Measurements from ENCODE around the gene KDM4B. TPM values are rescaled to one million over a fixed set of nuclear protein-coding genes. Genes with fewer than 3 reads are reported as not detected.
"Not testable (repeated sequence)": the region's sequence is repeated elsewhere in the genome, so short reads cannot be mapped to it uniquely, and the experiment has no call there.

The KDM4B gene
- total RNA-seq, 1 experiment from 2014 or later = 9.8 TPM

GRCh38 chr19:5171711-5172110 is 202.8 kb downstream of the KDM4B start:
- DNase-seq (ENCODE audit: low read depth) = peak; percentile 63

GRCh38 chr19:5172859-5173630 is 204.1 kb downstream of the KDM4B start:
- peak; percentile 100 for DNase-seq (ENCODE audit: low read depth)

GRCh38 chr19:5173993-5174392 is 205.1 kb downstream of the KDM4B start:
- no peak for DNase-seq (ENCODE audit: low read depth)

DNA sequence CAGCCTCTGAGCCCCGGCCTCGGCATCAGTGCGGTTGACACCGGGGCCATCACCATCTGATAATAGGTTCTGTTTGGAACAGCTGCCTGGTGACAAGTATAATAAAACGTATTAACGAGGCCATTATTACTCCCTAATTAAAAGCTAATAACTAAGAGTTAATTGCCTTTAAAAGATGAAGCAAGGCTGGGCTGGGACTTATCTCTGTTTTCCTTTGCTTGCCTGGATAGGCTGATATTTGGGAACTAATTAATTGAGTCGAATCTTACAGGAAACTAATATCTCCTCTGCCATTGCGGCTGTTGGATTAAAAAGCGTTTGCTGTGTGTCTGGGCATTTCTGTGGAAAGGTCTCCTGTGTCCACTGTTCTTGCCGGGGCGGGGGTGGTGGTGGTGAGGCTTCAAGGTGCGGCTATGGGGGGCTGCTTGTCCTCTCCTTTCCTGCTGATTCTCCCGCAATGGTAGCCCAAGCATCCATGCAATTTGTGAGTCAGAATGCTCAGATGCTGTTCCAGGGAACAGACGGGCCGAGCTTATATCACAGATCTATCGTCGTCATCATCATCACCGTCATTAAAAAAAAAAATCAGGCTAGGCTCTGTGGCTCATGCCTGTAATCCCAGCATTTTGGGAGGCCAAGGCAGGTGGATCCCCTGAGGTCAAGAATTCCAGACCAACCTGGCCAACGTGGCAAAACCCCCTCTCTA is 209.0 kb downstream of the KDM4B start:
- no peak for DNase-seq (ENCODE audit: low read depth)

- no peak for DNase-seq (ENCODE audit: low read depth)
These were observed 209.9 kb downstream of the KDM4B start for GRCh38 chr19:5178841-5179240.

DNA sequence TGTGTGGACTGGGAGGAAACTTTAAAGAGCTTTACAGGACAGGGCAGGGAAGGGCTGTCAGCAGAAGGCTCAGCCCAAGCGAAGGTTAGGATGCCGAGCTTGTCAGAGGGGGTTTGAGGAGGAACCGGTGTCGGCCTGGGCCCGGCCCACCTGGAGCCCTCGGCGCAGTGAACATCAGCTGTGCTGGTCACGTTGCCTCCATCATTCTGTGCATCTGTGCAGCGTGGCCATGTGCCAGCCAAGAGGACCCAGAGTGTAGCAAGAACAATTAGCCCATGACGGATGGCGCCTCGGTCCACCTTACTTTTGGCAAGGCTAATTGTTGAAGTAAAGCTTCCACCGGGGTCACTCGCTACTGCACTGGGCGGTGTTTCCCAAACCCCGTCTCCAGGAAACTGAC is 210.3 kb downstream of the KDM4B start:
- DNase-seq (ENCODE audit: low read depth) = no peak

- no peak for DNase-seq (ENCODE audit: low read depth)
These were observed 212.4 kb downstream of the KDM4B start for GRCh38 chr19:5181329-5181728.

DNA sequence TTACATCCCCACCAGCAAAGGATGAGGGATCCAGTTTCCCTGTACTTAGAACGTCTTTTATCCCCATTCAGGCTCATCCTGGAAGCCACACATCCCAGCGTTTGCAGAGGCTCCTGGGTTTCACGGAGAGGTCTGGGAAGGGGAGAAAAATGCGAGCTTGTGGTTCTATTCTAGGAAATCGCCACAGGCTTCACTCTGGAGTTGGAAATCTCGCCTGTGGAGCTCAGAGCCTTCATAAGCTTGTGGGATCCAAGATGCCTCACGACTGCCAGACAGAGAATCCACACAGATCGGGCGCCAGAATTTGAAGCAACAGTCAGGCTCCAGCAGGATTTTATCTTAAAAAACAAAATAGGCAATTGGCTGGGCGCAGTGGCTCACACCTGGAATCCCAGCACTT is 213.8 kb downstream of the KDM4B start:
- no peak for DNase-seq (ENCODE audit: low read depth)

DNA sequence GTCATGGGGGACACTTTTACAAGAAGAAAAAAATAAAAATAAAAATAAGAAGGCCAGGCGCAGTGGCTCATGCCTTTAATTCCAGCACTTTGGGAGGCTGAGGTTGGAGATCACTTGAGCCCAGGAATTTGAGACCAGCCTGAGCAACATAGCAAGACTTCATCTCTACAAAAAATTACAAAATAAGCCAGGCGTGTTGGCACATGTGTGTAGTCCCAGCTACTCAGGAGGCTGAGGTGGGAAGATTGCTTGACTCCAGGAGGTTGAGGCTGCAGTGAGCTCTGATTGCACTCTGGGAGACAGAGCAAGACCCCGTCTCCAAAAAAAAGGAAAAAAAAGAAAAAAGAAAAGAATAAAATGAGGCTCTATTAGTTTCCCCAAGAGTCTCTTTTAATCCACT is 214.7 kb downstream of the KDM4B start:
- no peak for DNase-seq (ENCODE audit: low read depth)

DNA sequence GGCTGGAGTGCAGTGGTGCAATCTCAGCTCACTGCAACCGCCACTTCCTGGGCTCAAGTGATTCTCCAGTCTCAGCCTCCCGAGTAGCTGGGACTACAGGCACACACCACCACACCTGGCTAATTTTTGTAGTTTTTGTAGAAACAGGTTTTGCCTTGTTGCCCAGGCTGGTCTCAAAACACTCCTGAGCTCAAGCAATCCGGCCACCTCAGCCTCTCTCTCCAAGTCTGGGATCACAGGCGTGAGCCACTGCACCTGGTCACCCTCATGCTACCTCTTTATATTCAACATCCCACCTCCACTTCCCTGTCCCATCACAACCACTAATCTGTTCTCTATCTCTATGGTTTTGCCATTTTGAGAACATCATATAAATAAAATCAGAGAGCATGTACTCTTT is 216.0 kb downstream of the KDM4B start:
- DNase-seq (ENCODE audit: low read depth) = no peak

GRCh38 chr19:5186293-5187050 is 217.6 kb downstream of the KDM4B start:
- peak; percentile 51 for DNase-seq (ENCODE audit: low read depth)

- no peak for DNase-seq (ENCODE audit: low read depth)
These were observed 219.8 kb downstream of the KDM4B start for GRCh38 chr19:5188548-5189317.

- no peak for DNase-seq (ENCODE audit: low read depth)
These were observed 220.3 kb downstream of the KDM4B start for GRCh38 chr19:5189318-5189607.

GRCh38 chr19:5191091-5191490 is 222.2 kb downstream of the KDM4B start:
- DNase-seq (ENCODE audit: low read depth) = peak; percentile 95

DNA sequence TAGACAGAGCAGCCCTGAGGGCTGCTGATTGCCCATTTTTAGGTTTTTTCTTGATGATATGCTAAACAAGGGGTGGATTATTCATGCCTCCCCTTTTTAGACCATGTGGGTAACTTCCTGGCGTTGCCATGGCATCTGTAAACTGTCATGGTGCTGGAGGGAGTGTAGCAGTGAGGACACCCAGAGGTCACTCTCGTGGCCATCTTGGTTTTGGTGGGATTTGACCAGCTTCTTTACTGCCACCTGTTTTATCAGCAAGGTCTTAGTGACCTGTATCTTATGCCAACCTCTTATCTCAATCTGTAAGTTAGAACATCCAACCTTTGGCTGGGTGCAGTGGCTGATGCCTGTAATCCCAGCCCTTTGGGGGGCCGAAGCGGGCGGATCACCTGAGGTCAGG is 223.7 kb downstream of the KDM4B start:
- peak; percentile 75 for DNase-seq (ENCODE audit: low read depth)

DNA sequence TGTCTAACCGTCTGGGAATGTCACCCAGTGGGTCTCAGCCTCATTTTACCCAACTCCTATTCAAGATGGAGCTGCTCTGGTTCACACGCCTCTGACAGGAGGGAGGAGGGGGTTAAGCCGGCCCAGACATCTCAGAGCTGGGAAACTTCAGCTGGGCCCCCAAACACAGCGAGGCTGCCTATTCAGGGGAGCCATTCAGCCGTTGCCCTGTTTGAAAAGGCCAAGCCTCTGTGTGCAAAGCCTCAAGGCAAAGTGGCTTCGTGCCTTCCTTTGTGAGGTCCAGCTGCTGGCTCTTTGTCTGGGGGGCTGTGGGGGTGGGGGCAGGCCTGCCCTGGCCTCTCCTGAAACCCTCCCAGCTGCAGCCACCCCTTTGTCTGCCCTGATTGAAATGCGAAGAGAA is 224.3 kb downstream of the KDM4B start:
- DNase-seq (ENCODE audit: low read depth) = no peak

GRCh38 chr19:5194641-5195040 is 225.7 kb downstream of the KDM4B start:
- no peak for DNase-seq (ENCODE audit: low read depth)

DNA sequence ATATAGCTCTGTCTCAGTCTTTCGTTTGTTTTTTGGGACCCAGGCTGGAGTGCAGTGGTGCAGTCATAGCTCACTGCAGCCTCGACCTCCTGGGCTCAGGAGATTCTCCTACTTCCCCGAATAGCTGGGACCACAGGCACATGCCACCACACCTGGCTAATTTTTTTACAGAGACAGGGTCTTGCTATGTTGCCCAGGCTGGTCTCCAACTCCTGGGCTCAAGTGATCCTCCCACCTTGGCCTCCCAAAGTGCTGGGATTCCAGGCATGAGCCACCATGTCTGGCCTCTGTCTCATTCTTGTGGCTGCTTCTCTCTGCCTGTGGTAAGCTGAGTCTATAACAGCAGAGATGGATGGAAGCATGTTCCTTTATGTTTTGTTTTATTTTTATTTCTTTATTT is 226.7 kb downstream of the KDM4B start:
- not testable (repeated sequence) for DNase-seq (ENCODE audit: low read depth)

DNA sequence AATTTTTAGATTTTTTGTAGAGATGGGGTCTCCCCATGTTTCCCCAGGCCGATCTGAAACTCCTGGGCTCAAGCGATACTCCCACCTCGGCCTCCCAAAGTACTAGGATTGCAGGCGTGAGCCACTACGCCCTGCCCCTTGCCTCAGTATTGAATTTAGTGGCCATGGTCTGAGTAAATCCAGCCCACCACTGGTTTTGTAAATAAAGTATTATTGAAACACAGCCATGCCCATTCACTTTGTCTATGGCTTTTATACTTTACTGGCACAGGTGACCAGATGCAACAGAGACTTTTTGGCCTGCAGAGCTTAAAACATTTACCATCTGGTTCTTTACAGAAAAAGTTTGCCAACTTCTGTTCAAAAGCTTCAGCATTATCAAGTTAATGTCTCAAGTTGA is 227.9 kb downstream of the KDM4B start:
- no peak for DNase-seq (ENCODE audit: low read depth)

DNA sequence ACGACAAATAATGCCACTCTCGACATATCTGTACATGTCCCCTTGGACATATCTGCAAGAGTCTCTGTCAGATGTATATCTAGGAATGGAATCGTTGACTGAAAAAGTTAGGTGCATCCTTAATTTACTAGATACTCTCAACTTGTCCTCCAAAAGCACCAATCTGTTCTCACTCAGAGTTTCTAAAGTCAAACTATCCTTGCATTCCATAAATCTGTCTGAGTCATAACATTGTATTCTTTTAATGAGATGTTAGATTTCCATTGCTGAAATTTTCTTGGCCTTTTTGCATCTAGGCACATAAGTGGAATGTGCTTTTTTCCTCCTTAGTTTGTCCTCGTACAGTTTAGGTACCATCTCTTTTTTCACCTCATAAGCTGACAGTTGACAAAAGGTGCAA is 231.9 kb downstream of the KDM4B start:
- DNase-seq (ENCODE audit: low read depth) = peak; percentile 49

DNA sequence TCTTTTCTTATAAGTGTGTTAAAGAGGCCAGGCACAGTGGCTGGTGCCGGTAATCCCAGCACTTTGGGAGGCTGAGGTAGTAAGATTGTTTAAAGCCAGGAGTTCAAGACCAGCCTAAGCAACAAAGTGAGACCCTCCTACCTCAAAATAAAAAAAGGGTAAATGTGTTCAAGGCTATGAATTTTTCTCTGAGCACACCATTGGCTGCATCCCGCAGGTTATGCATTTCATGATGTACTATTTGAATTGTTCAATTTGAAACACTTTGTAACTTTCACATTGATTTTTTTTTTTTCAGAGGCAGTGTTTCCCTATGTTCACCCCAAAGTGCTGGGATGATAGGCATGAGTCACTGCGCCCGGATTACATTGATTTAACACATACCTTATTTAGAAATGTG is 233.6 kb downstream of the KDM4B start:
- DNase-seq (ENCODE audit: low read depth) = no peak
